GM19023 (cell line): ENCODE data around the gene MBD3L5.
"Not testable (repeated sequence)": the region's sequence is repeated elsewhere in the genome, so short reads cannot be mapped to it uniquely, and the experiment has no call there.

Source experiments
- ATAC-seq: cut with Tn5 transposase; IDR thresholded peaks from one replicate; pipeline ENCODE4 v1.9.1; 2021; ENCODE audit warnings: mild to moderate bottlenecking, moderate library complexity; ENCODE audit not compliant: unreplicated experiment

Gene MBD3L5

GRCh38 chr19:7030278-7030677 is at the start of gene MBD3L5:
TSS of gene MBD3L5 (plus strand) at chr19:7030578. CDS start at chr19:7030612, 34 bp downstream.
- ATAC-seq, result not testable (repeated sequence)

DNA sequence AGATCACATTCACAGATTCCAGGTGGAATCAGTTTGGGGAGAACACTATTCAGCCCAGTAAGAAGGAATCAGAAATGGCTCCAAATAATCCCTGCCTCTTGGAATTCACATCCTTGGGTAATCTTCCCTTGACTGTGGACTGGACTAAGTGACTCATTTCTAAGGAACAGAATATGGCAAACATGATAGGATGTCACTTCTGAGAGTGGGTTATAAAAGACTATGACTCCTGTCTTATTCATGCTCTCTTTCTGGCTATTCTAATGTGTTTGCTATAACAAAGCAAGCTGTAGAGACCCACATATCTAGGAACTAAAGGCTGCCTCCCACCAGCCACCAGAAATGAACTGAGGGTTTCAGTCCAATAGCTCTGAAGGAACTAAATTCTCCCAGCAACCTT is 46.9 kb upstream of the MBD3L5 start:
- no peak for ATAC-seq

GRCh38 chr19:6987850-6988249 is 42.5 kb upstream of the MBD3L5 start:
- ATAC-seq, result no peak

DNA sequence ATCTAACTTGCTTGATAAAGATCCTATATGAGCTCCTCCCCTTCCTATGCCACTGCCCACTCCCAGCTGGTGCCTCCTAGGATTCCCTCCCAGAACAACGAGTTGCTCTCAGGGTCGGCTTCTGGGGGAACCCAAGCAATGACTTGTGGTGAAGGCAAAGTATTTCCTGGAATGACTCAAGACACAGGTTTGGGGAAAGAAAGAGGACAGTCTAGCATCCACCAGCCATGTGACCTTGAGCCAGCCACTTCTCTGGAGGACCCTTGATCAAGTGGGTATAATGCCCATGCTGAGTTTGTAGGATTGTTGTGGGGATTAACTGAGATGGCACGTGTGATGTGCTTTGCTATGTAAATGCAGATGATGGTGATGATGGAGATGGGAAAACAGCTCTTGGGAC is 42.1 kb upstream of the MBD3L5 start:
- no peak for ATAC-seq

- ATAC-seq, result no peak
Measured at GRCh38 chr19:6995054-6995453, 35.3 kb upstream of the MBD3L5 start.

DNA sequence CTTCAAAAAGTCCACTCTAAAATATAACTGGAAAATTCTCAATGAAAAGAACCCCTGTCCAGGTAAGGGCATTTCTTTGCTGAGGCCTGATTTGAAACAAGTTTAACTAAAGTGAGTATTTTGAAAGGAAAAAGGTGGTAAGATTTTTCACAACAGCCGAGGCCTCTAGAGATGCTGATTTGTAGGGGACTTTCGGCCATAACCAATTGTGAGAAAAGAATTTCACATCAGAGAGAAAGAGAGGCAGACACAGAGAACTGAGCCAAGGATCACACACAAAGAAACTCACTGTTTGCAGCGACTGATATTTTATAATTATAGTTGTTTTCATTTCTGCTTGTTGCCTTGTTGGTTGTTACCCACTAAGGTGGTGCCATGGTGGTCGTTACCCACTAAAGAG is 33.6 kb upstream of the MBD3L5 start:
- no peak for ATAC-seq

DNA sequence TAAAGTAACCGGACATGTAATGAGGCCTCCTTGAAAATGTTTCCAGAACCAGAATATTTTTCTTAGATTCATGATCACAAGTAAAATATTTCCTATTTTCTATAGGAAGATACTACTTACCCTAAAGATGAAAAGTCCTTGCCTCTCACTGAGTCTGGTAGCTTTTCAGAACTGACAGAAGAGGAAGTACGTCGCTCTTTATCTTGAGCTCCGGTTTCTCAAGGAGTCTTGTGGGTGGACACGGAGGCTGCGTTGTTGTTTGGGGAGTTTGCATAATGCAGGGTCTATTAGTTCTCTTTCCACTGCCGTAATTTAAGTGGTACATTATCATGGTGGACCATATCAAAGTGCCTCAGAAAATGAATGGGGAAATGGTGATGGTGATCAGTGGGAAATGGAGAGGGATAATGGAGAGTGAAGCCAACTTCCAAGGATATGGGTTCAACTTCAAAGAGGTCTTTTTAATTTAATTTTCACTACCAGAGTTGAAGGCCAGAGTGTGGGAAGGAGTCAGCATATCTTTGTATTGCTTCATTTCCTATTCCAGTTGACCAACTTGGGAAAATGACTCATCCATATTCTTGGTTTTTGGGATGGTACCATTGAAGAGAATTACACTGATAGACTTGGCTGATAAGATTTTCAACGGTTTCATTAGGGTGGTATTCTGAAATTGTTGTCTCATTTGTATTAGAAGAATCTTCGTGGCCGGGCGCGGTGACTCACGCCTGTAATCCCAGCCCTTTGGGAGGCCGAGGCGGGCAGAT is 32.5 kb upstream of the MBD3L5 start:
- no peak for ATAC-seq

DNA sequence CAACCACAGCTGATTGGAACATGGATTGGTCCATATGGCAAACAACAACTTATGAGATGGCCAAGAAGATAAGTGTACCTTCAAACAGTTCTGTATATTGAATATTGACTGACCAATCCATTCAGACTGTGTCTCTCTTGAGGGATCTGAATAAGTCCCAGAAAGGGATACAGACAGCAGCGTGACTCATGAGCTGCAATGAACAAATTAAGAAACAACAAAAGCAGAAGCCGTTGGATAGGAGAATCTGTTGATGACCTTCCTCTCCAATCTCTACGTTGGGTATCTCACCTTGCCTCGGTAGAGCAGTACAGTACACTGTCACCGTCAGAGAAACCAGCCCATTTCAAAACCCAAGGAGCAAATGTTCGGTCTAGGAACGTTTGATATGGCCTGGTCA is 30.4 kb upstream of the MBD3L5 start:
- no peak for ATAC-seq

DNA sequence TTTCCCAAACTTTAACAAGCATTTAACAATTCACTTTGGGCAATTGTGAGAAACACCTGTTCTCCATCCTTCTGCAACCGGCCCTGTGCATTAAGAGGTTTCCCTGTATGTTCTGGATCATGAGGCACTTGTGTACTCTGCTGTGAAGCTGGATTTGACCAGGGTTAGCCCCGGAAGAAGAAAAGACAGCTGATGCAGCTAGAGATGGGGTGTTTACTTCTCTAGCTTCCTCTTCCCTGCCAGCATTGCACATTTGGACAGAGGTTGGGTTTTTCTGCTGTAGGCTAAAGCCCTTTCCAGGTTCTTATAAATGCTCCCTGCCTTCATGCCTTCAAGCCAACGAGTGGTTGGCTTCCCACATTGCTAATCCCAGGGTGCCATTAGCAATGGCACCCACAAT is 30.0 kb upstream of the MBD3L5 start:
- no peak for ATAC-seq

DNA sequence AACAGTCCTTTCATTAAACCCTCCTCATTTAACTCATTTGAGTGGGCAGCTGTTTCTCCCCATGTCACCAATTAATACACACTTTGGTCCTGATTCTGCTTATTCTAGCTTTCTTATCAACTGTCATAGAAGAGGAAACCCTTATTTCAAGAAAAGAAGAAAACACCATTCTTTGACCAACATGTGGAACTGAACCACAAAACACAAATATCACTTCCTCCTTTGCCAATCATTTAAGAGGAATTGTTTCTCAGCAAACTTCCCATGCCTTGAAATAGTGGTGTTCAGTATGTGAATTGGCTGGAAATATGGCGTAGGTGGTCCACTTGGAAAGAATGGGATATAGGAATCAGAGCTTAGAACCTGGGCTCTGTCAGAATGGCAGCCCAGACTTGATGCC is 29.6 kb upstream of the MBD3L5 start:
- no peak for ATAC-seq

DNA sequence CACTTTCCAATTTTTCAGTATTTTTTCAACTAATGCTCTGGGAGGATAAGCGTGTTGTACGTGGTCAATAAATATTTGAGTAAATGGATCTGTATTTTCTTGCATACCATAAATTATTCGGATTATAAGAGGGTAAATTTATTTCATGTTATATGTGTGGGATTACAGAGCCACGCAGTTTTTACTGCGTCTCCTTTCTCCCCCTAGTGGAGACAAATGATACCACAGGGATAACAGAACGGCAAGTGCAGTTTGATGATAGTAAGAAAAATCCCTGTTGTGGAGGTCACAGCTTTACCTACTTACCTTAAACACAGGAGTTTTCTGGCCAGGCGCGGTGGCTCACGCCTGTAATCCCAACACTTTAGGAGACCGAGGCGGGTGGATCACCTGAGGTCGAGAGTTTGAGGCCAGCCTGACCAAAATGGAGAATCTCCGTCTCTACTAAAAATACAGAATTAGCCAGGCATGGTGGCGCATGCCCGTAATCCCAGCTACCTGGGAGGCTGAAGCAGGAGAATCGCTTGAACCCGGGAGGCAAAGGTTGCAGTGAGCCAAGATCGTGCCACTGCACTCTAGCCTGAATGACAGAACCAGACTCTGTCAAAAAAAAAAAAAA is 26.0 kb upstream of the MBD3L5 start:
- ATAC-seq, result no peak

DNA sequence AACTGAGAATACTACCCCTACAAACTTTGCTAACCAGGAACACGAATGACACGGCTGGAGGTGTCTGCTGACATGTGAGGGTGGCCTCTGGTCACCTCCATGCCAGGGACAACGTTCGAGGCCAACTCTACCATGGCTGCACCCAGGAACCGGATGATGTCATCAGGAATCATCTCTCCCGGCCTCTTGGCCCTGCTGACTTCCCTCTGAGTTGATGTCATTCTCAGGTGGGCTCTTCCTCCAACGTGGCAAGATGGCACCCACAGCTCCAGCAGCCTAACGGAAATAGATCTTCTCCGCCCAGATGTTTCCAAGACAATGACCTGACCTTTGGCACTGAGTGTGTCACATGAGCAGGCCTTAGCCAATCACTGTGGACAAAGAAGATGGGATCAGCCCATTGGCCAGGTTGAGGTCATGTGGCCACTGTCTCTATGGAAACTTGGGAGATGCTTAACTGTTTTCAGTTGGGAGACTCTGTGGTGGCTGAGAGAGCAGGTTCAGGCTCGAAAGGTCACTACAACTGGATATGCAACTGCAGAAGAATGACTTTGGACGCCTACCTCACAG is 24.2 kb upstream of the MBD3L5 start:
- no peak for ATAC-seq

- no peak for ATAC-seq
Measured at GRCh38 chr19:7007859-7008258, 22.5 kb upstream of the MBD3L5 start.

DNA sequence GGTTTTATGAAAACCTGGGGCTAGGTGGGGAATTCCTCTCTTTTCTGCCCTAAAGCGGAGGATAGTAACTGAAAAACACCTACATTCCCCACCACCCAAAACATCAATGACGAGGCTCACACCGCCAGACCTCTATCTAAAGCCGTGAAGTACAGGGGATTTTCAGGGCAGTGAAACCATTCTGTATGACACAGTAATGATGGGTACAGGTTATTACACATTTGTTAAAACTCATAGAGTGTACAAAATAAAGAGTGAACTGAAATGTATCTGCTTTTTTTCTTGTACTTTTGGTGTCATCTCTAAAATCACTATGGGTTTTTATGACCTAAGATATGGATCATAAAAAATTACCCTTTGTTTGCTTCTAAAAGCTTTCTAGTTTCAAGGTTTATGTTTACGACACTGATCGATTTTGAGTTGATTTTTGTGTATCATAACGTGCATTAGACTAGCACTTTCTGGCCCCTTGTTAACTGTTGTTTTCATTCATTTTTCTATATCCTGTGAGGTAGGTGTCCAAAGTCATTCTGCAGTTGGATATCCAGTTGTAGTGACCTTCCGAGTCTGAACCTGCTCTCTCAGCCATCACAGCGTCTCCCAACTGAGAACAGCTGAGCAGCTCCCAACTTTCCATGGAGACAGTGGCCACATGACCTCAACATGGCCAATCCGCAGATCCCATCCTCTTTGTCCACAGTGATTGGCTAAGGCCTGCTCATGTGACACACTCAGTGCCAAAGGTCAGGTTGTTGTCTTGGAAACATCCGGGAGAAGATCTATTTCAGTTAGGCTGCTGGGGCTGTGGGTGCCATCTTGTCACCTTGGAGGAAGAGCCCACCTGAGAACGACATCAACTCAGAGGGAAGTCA is 19.4 kb upstream of the MBD3L5 start:
- ATAC-seq, result no peak

DNA sequence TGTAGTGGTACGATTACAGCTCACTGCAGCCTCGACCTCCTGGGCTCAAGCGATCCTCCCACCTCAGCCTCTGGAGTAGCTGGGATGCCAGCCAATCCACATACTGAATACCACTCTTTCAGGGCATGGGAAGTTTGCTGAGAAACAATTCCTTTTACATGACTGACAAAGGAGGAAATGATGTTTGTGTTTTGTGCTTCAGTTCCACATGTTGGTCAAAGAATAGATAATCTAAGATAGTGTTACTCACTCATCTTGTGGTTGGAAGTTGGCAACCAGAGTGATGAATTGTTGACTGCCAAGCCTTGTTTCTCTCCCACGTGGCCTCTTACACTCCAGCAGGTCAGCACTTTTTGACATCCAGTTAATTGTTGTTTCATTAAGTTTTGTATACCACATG is 16.7 kb upstream of the MBD3L5 start:
- no peak for ATAC-seq

- ATAC-seq, result no peak
Measured at GRCh38 chr19:7018828-7019227, 11.6 kb upstream of the MBD3L5 start.

DNA sequence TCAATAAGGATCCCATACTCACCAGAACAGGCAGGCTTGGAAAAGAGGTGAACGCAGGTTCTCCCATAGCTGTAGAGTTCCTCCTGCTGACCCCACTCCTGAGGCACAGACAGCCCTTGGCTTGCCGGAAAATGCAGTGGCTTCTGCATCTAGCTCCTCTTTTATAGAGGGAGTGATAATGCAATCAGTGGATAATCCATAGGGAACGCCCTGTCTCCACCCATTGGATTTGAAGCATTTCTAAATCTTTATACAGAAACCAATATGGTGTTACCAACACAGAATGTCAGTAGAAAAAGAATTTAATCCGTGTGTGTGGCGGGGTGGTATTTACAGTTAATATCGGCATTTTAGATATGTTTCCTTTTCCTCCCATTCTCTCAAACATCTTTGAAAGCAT is 9.0 kb upstream of the MBD3L5 start, which contains the start of gene MBD3L2B:
MBD3L2B (minus strand) TSS at position 101 of the 400 bp plus-strand sequence; CDS start at position 67, 34 bp downstream.
- ATAC-seq, result not testable (repeated sequence)

GRCh38 chr19:7028790-7029189 is 1.6 kb upstream of the MBD3L5 start:
- ATAC-seq, result not testable (repeated sequence)

DNA sequence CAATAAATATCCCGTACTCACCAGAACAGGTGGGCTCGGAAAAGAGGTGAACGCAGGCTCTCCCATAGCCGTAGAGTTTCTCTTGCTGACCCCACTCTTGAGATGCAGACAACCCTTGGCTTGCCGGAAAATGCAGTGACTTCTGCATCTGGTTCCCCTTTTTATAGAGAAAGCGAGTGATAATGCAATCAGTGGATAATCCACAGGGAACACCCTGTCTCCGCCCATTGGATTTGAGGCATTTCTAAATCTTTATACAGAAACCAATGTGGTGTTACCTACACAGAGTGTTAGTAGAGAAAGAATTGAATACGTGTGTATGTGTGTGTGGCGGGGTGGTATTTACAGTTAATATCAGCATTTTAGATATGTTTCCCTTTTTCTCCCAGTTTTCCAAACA is 9.7 kb downstream of the MBD3L5 start, which contains the start of gene MBD3L4:
MBD3L4 (minus strand) TSS at position 101 of the 400 bp plus-strand sequence; CDS start at position 66, 35 bp downstream.
- not testable (repeated sequence) for ATAC-seq

- ATAC-seq, result not testable (repeated sequence)
Measured at GRCh38 chr19:7041563-7041962, 11.2 kb downstream of the MBD3L5 start.

- ATAC-seq, result not testable (repeated sequence)
Measured at GRCh38 chr19:7049021-7049420, 18.6 kb downstream of the MBD3L5 start, which contains the start of gene MBD3L2. TSS of gene MBD3L2 (plus strand) at chr19:7049321. CDS start at chr19:7049374, 53 bp downstream.
